Spinal cord (tissue), 10 donors: Measurements from ENCODE around the gene PGBD2. TPM values are rescaled to one million over a fixed set of nuclear protein-coding genes. Genes with fewer than 3 reads are reported as not detected.

Source experiments
- DNase-seq, 6 donors: peaks; one replicate each; pipeline versions ENCODE4 v3.0.0 to v3.0.0-alpha.2; 2013 to 2015; ENCODE audit warnings: low spot score in 6 of 6, low read depth in 4 of 6
- H3K27ac ChIP-seq: one replicate; pipeline ENCODE4 v1.5.1; 2013; ENCODE audit warnings: low read depth, low read length, control low read depth
- H3K27me3 ChIP-seq: one replicate; pipeline ENCODE4 v1.6.1; 2013; ENCODE audit warnings: low read length; ENCODE audit not compliant: control insufficient read depth, insufficient read depth
- H3K36me3 ChIP-seq: one replicate; pipeline ENCODE4 v1.6.1; 2013; ENCODE audit warnings: low read length; ENCODE audit not compliant: control insufficient read depth, insufficient read depth
- H3K4me1 ChIP-seq: one replicate; pipeline ENCODE4 v1.6.1; 2013; ENCODE audit warnings: low read length; ENCODE audit not compliant: control insufficient read depth, insufficient read depth
- H3K4me3 ChIP-seq: one replicate; pipeline ENCODE4 v1.5.1; 2013; ENCODE audit warnings: low read depth, low read length, control low read depth
- H3K9me3 ChIP-seq: one replicate; pipeline ENCODE4 v1.6.1; 2013; ENCODE audit warnings: low read length; ENCODE audit not compliant: control insufficient read depth, insufficient read depth
- WGBS: methylation state at CpG from one replicate; pipeline ENCODE4 v1.1.5; 2013; ENCODE audit warnings: missing lambda C conversion rate; ENCODE audit not compliant: insufficient coverage; 5-methylcytosine and 5-hydroxymethylcytosine counted together
- long read RNA-seq, 4 donors: transcript quantifications; one replicate each; lab custom pipeline, GENCODE V29; 2026
- polyA plus RNA-seq, 2 donors: library from polyadenylated mRNA; unstranded; fragments of 120-200 nt; gene quantifications; one replicate each; pipeline ENCODE4 v1.2.1, GENCODE V29; 2013; ENCODE audit not compliant: insufficient read length in 2 of 2
- total RNA-seq, 2 donors: library from RNA; depleted of rRNA in 1 of 2; stranded (reverse); fragments of 120-200 nt in 1 of 2; fragments of >200 nt in 1 of 2; gene quantifications; one replicate each; pipeline versions ENCODE4 v1.2.3 to v1.2.4, GENCODE V29; 2013 to 2014
- donor health status: healthy.

The PGBD2 gene, protein sequence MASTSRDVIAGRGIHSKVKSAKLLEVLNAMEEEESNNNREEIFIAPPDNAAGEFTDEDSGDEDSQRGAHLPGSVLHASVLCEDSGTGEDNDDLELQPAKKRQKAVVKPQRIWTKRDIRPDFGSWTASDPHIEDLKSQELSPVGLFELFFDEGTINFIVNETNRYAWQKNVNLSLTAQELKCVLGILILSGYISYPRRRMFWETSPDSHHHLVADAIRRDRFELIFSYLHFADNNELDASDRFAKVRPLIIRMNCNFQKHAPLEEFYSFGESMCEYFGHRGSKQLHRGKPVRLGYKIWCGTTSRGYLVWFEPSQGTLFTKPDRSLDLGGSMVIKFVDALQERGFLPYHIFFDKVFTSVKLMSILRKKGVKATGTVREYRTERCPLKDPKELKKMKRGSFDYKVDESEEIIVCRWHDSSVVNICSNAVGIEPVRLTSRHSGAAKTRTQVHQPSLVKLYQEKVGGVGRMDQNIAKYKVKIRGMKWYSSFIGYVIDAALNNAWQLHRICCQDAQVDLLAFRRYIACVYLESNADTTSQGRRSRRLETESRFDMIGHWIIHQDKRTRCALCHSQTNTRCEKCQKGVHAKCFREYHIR
- total RNA-seq (1 to 10 TPM; 7.8 to 8.9 TPM), polyA plus RNA-seq (1 to 10 TPM; 6.8 to 7.2 TPM)
- long read RNA-seq, donor 1, partial matches to known transcripts: 0 of 6 reads
- long read RNA-seq, donor 1, other reads (novel, unspliced or antisense): 0 of 6 reads
- long read RNA-seq, donor 2: 0 reads
- long read RNA-seq, donor 3, partial matches to known transcripts: 0 of 4 reads
- long read RNA-seq, donor 3, other reads (novel, unspliced or antisense): 0 of 4 reads
- long read RNA-seq, donor 4, partial matches to known transcripts: 0 of 1 reads
- long read RNA-seq, donor 4, other reads (novel, unspliced or antisense): 0 of 1 reads

- DNase-seq: peak; percentile 83 to 98 (median 88)
- peaks cover 9% of the 10 kb centered on the region for H3K4me1 ChIP-seq
- H3K4me3 ChIP-seq: peak within 1 kb of the TSS; percentile 72
- H3K9me3 ChIP-seq: no peaks in the 10 kb centered on the region
- H3K27ac ChIP-seq: peak within 1 kb of the TSS; percentile 91
- no peaks in the 10 kb centered on the region for H3K36me3 ChIP-seq
- under 1% methylated on average over 66 of the region's 80 CpGs for WGBS
- no peaks in the 10 kb centered on the region for H3K27me3 ChIP-seq
Measured at GRCh38 chr1:248906009-248906752, at the start of gene PGBD2. PGBD2 (plus strand) TSS chr1:248906235; CDS start chr1:248913863, 7,628 bp downstream.

- Histone ChIP-seq H3K9me3 (no peaks in the 10 kb centered on the region), H3K27ac (no peak overlapping the region), H3K4me1 (peaks cover 32% of the 10 kb centered on the region), H3K27me3 (no peaks in the 10 kb centered on the region), H3K36me3 (peaks cover 36% of the 10 kb centered on the region), H3K4me3 (no peak overlapping the region)
- 70% methylated on average over 3 of the region's 7 CpGs for WGBS
- DNase-seq: no peak
Measured at GRCh38 chr1:248857201-248857600, 48.8 kb upstream of the PGBD2 start.

- Histone ChIP-seq H3K27me3 (no peaks in the 10 kb centered on the region), H3K4me3 (peak overlapping the region; percentile 86), H3K9me3 (no peaks in the 10 kb centered on the region), H3K36me3 (peaks cover 36% of the 10 kb centered on the region), H3K4me1 (peaks cover 35% of the 10 kb centered on the region), H3K27ac (no peak overlapping the region)
- no peak for DNase-seq
- 9% methylated on average over 4 of the region's 4 CpGs for WGBS
Measured at GRCh38 chr1:248857749-248858095, 48.3 kb upstream of the PGBD2 start.

DNA sequence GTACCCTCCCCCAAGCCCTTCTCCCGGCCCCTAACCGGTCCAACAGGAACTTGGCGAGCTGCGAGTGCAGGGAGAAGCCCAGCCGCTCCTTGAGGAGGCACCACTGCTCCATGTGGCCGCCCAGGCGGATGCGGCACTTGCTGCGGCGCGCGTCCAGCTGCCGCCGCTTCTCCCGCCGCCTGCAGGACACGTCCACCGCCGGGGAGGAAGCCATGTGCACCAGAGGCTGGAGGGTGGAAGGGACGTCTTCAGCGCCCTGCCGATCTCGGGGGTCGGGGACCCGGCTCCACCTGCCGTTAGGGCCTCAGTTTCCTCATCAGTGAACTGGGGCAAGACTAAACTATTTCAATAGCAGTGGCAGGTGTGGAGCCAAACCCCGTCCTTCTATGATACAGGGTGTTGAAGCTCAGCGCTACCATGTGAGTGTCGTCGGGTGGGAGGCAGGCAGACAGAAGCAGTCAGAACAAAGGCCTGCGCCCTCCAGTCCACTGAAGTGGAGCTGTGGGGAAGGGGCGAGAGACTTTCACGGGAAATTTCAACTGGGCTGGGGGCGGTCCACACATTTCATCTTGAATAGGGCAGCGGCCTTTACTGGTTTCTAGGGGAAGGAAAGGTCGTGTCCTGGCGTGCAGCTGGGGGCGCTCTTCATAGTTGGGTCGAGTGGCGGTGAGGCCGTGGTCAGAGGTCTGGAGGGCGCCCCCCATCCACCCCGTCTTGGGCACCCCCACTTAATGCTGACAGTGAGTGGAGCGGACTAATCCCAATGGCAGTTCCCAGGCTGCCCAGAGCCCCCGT, 47.7 kb upstream of the PGBD2 start:
- no peaks in the 10 kb centered on the region for H3K9me3 ChIP-seq
- WGBS: under 1% methylated on average over 38 of the region's 45 CpGs

GRCh38 chr1:248858891-248859889, 46.8 kb upstream of the PGBD2 start, which contains the start of gene ZNF692:
ZNF692 (minus strand) TSS chr1:248859085; CDS start chr1:248858309, 776 bp downstream.
- Histone ChIP-seq H3K36me3 (peaks cover 26% of the 10 kb centered on the region), H3K27ac (peak within 1 kb of the TSS; percentile 91), H3K9me3 (no peaks in the 10 kb centered on the region), H3K4me3 (peak within 1 kb of the TSS; percentile 86), H3K27me3 (no peaks in the 10 kb centered on the region), H3K4me1 (peaks cover 46% of the 10 kb centered on the region)
- DNase-seq: peak; percentile 88 to 99 (median 95)
- 7% methylated on average over 56 of the region's 62 CpGs for WGBS

More for the DNA sequence above, 47.7 kb upstream of the PGBD2 start:
- peak overlapping the region; percentile 36 for H3K27ac ChIP-seq
- H3K27me3 ChIP-seq: no peaks in the 10 kb centered on the region
- peak in 3 of 6 donors; percentile 22 to 73 (median 69) for DNase-seq
- peak overlapping the region; percentile 86 for H3K4me3 ChIP-seq
- H3K36me3 ChIP-seq: peaks cover 35% of the 10 kb centered on the region
- peaks cover 40% of the 10 kb centered on the region for H3K4me1 ChIP-seq

GRCh38 chr1:248860007-248860406, 46.0 kb upstream of the PGBD2 start:
- Histone ChIP-seq H3K36me3 (peaks cover 19% of the 10 kb centered on the region), H3K27me3 (no peaks in the 10 kb centered on the region), H3K27ac (no peak overlapping the region), H3K9me3 (no peaks in the 10 kb centered on the region), H3K4me3 (no peak overlapping the region), H3K4me1 (peaks cover 46% of the 10 kb centered on the region)
- 96% methylated on average over 2 of the region's 4 CpGs for WGBS
- DNase-seq: no peak

DNA sequence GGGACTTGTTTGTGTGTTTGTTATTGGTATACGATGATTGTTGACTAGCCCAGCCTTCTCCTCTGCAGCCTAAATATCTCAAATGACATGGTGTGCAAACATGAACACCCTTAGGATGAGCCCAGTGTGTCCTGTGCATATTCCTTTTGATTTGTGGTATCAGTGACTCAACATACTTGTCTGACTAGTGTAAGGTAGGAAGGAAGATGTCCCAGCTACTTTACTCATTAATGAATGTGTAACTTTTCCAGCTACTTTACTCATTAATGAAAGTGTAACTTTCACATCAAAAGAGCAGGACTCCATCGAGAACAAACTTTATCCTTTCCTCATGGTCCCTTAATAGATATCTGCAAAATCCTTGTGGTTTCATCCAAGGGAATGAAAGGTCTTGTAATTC, 44.4 kb upstream of the PGBD2 start:
- no peaks in the 10 kb centered on the region for H3K9me3 ChIP-seq
- peaks cover 5% of the 10 kb centered on the region for H3K36me3 ChIP-seq
- peaks cover 37% of the 10 kb centered on the region for H3K4me1 ChIP-seq
- no peak for DNase-seq
- H3K4me3 ChIP-seq: no peak overlapping the region
- H3K27me3 ChIP-seq: no peaks in the 10 kb centered on the region
- no CpG with 5 or more reads among the region's 2 CpGs for WGBS
- no peak overlapping the region for H3K27ac ChIP-seq

DNA sequence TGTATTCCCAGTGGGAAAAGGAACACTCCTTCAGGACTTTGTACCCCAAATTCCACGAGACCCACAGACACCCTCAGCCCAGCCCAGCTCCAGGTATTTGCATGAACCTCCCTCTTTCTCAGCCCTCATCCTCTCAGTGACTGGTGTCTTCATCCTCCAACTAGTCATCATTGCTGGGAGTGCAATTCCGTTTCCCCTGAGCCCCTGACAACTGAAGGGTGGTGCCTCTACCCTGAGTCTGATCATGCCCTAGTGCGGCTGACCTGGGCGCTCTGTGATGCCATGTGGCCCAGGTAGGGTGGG, 43.4 kb upstream of the PGBD2 start:
- H3K27ac ChIP-seq: peak overlapping the region; percentile 75
- WGBS: 26% methylated on average over 4 of the region's 4 CpGs

More for the DNA sequence above, 43.4 kb upstream of the PGBD2 start:
- no peak for DNase-seq
- Histone ChIP-seq H3K36me3 (no peaks in the 10 kb centered on the region), H3K27me3 (no peaks in the 10 kb centered on the region), H3K9me3 (no peaks in the 10 kb centered on the region), H3K4me1 (peaks cover 29% of the 10 kb centered on the region), H3K4me3 (peak overlapping the region; percentile 68)
